Thymus (tissue), 11 donors: ENCODE measurements around the gene SEPSECS. TPM values are rescaled to one million over a fixed set of nuclear protein-coding genes. Genes with fewer than 3 reads are reported as not detected.

Source experiments
- DNase-seq, 9 donors: peaks; one replicate each; pipeline ENCODE4 v3.0.0-alpha.2; 2013; ENCODE audit warnings: low spot score in 9 of 9, low read depth in 6 of 9, missing footprints in 1 of 9
- H3K27ac ChIP-seq, 2 donors: one replicate each; pipeline ENCODE4 v1.5.1; 2013; ENCODE audit warnings: control low read depth in 1 of 2, low read depth in 1 of 2, low read length in 1 of 2, mild to moderate bottlenecking in 1 of 2, moderate library complexity in 1 of 2
- H3K27me3 ChIP-seq, 2 donors: one replicate each; pipeline ENCODE4 v1.5.1; 2013; ENCODE audit warnings: low read length in 1 of 2; ENCODE audit not compliant: control insufficient read depth in 2 of 2, insufficient read depth in 1 of 2
- H3K36me3 ChIP-seq, 2 donors: one replicate each; pipeline ENCODE4 v1.5.1; 2013; ENCODE audit warnings: low read length in 1 of 2, mild to moderate bottlenecking in 1 of 2, moderate library complexity in 1 of 2; ENCODE audit not compliant: control insufficient read depth in 2 of 2, insufficient read depth in 2 of 2
- H3K4me1 ChIP-seq, 2 donors: one replicate each; pipeline ENCODE4 v1.5.1; 2013; ENCODE audit warnings: low read length in 2 of 2; ENCODE audit not compliant: control insufficient read depth in 2 of 2, insufficient read depth in 2 of 2
- H3K4me3 ChIP-seq, 2 donors: one replicate each; pipeline ENCODE4 v1.5.1; 2013; ENCODE audit warnings: low read length in 2 of 2, control low read depth in 1 of 2, mild to moderate bottlenecking in 1 of 2
- H3K9me3 ChIP-seq, 2 donors: one replicate each; pipeline ENCODE4 v1.5.1; 2013; ENCODE audit warnings: low read length in 1 of 2, mild to moderate bottlenecking in 1 of 2; ENCODE audit not compliant: control insufficient read depth in 2 of 2, insufficient read depth in 1 of 2
- WGBS: extraction: QIAGEN DNeasy Blood & Tissue Kit; methylation state at CpG from one replicate; pipeline ENCODE4 v1.1.7; 2013; 5-methylcytosine and 5-hydroxymethylcytosine counted together
- polyA plus RNA-seq: library from polyadenylated mRNA; stranded (reverse); fragments of 200-250 nt; gene quantifications from one replicate; pipeline ENCODE4 v1.2.3, GENCODE V29; 2013
- total RNA-seq: library from RNA; stranded (reverse); fragments of 120-200 nt; gene quantifications from one replicate; pipeline ENCODE4 v1.2.4, GENCODE V29; 2013
- donor health status: healthy.

SEPSECS gene
- total and polyA plus RNA-seq, 2 donors = 14.5 to 15.8 TPM

- Histone ChIP-seq H3K36me3 (peaks cover 3 to 9% of the 10 kb centered on the region in 2 donors), H3K27me3 (no peaks in the 10 kb centered on the region), H3K4me3 (no peak overlapping the region), H3K4me1 (no peaks in the 10 kb centered on the region), H3K27ac (no peak overlapping the region), H3K9me3 (no peaks in the 10 kb centered on the region)
- 98% methylated on average over 4 of the region's 4 CpGs for WGBS
- DNase-seq = no peak
Measured at GRCh38 chr4:25142468-25142867, 17.8 kb downstream of the SEPSECS start.

- Histone ChIP-seq H3K27ac (no peak overlapping the region), H3K4me1 (no peaks in the 10 kb centered on the region), H3K36me3 (peaks cover 3 to 9% of the 10 kb centered on the region in 2 donors), H3K27me3 (no peaks in the 10 kb centered on the region), H3K4me3 (no peak overlapping the region), H3K9me3 (no peaks in the 10 kb centered on the region)
- WGBS = 98% methylated on average over 4 of the region's 4 CpGs
- no peak for DNase-seq
Measured at GRCh38 chr4:25141592-25141991, 18.7 kb downstream of the SEPSECS start.

GRCh38 chr4:25133132-25133531 is 27.1 kb downstream of the SEPSECS start:
- Histone ChIP-seq H3K27me3 (no peaks in the 10 kb centered on the region), H3K9me3 (no peaks in the 10 kb centered on the region), H3K27ac (no peak overlapping the region), H3K36me3 (peaks cover 4 to 5% of the 10 kb centered on the region in 2 donors), H3K4me1 (no peaks in the 10 kb centered on the region), H3K4me3 (no peak overlapping the region)
- no peak for DNase-seq

- H3K9me3 ChIP-seq = no peaks in the 10 kb centered on the region
- no peak for DNase-seq
- no peaks in the 10 kb centered on the region for H3K27me3 ChIP-seq
- no peak overlapping the region for H3K27ac ChIP-seq
- H3K4me3 ChIP-seq = no peak overlapping the region
- no peaks in the 10 kb centered on the region for H3K4me1 ChIP-seq
- H3K36me3 ChIP-seq = peaks cover 0 to 5% of the 10 kb centered on the region in 2 donors
Measured at GRCh38 chr4:25131926-25132325, 28.3 kb downstream of the SEPSECS start.

GRCh38 chr4:25131381-25131780 is 28.9 kb downstream of the SEPSECS start:
- H3K9me3 ChIP-seq = no peaks in the 10 kb centered on the region
- no peaks in the 10 kb centered on the region for H3K27me3 ChIP-seq
- H3K36me3 ChIP-seq = peaks cover 0 to 5% of the 10 kb centered on the region in 2 donors
- no peaks in the 10 kb centered on the region for H3K4me1 ChIP-seq
- 99% methylated on average over 2 of the region's 2 CpGs for WGBS
- no peak for DNase-seq
- no peak overlapping the region for H3K27ac ChIP-seq
- H3K4me3 ChIP-seq = no peak overlapping the region

GRCh38 chr4:25129917-25130316 is 30.3 kb downstream of the SEPSECS start:
- H3K27me3 ChIP-seq = no peaks in the 10 kb centered on the region
- 95% methylated on average over 1 of the region's 1 CpG for WGBS
- H3K4me1 ChIP-seq = no peaks in the 10 kb centered on the region

GRCh38 chr4:25128671-25129070 is 31.6 kb downstream of the SEPSECS start:
- Histone ChIP-seq H3K4me3 (no peak overlapping the region), H3K4me1 (no peaks in the 10 kb centered on the region), H3K27me3 (no peaks in the 10 kb centered on the region), H3K36me3 (peaks cover 4 to 15% of the 10 kb centered on the region in 2 donors), H3K27ac (no peak overlapping the region), H3K9me3 (no peaks in the 10 kb centered on the region)
- DNase-seq = no peak

More at GRCh38 chr4:25129917-25130316, 30.3 kb downstream of the SEPSECS start:
- Histone ChIP-seq H3K36me3 (peaks cover 0 to 10% of the 10 kb centered on the region in 2 donors), H3K9me3 (no peaks in the 10 kb centered on the region), H3K4me3 (no peak overlapping the region), H3K27ac (no peak overlapping the region)
- DNase-seq = no peak

GRCh38 chr4:25123236-25123635 is 37.0 kb downstream of the SEPSECS start:
- H3K36me3 ChIP-seq = peaks cover 4 to 15% of the 10 kb centered on the region in 2 donors
- no peak for DNase-seq

GRCh38 chr4:25120146-25120940 is 39.9 kb downstream of the SEPSECS start:
- H3K27me3 ChIP-seq = no peaks in the 10 kb centered on the region
- DNase-seq = no peak
- H3K27ac ChIP-seq = no peak overlapping the region
- peaks cover 4 to 10% of the 10 kb centered on the region in 2 donors for H3K36me3 ChIP-seq
- WGBS = 96% methylated on average over 3 of the region's 3 CpGs
- H3K9me3 ChIP-seq = no peaks in the 10 kb centered on the region
- no peaks in the 10 kb centered on the region for H3K4me1 ChIP-seq
- no peak overlapping the region for H3K4me3 ChIP-seq

More at GRCh38 chr4:25123236-25123635, 37.0 kb downstream of the SEPSECS start:
- Histone ChIP-seq H3K27me3 (no peaks in the 10 kb centered on the region), H3K4me3 (no peak overlapping the region), H3K4me1 (no peaks in the 10 kb centered on the region), H3K27ac (no peak overlapping the region), H3K9me3 (no peaks in the 10 kb centered on the region)
- WGBS = 95% methylated on average over 3 of the region's 3 CpGs
